IPS DF 4.7 (cell line): ENCODE data around the gene ARPC5L.
"Not testable (repeated sequence)": the region's sequence is repeated elsewhere in the genome, so short reads cannot be mapped to it uniquely, and the experiment has no call there.

Experiments
- DNase-seq: peaks from one replicate; pipeline ENCODE4 v3.0.0-alpha.2; 2013; ENCODE audit warnings: low spot score; ENCODE audit errors: extremely low read depth

ARPC5L gene

DNA sequence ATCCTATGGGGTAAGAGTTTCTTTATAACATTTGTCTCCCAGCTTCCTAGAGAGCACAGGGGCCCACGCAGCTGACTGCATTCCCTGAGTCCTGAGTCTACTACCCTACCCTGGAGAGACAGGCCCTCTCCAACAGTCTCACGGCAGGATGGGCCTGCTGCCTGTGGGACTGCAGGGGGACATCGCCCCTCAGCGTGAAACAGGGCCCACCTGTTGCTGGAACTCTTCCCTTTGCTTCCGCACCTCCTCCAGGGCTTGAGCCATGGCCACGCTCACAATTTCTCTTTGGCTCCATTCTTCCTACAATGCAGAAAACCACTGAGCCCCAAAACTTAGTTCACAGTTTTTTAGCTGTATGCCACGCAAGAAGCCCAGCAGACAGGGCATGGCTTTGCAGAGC is 28.2 kb downstream of the ARPC5L start:
- DNase-seq, result no peak

DNA sequence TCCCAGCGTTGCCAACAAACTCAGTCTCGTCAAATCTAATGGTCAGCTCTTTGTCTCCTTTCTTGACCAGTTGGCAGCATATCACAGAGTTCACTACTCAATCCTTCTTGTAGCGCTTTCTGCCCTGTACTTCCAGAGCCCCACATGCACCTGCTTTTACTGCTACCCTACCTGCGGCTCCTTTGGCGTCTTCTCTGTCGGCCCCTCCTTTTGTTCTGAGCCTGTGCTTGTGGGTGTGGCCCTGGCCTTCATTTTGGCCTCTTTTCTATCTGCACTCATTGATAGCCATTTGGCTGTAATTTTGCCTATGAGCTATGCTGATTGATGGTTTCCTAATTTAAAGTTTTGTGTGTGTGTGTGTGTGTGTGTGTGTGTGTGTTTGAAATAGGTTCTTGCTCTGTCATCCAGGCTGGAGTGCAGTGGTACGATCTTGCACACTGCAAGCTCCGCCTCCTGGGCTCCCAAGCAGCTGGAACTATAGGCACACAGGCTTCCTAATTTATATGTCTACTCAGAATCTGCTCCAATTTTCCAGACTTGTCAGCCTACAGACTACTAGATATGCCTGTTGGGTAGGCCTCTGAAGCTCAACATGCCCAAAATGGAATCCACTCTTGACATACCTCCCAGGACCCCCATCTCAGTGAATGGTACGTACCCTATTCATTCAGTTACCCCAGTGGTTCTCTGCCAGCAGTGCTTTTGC is 32.3 kb downstream of the ARPC5L start:
- DNase-seq, result no peak

DNA sequence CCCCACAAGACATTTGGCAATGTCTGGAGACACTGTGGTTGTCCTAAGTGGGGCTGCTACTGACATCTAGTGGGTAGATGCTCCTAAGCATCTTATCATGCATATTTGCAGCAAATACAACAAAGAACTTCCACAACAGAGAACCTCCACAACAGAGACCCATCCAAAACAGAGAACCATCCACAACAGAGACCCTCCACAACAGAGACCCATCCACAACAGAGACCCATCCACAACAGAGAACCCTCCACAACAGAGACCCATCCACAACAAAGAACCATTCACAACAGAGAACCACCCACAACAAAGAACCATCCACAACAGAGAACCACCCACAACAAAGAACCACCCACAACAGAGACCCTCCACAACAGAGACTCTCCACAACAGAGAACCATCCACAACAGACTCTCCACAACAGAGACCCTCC is 32.8 kb downstream of the ARPC5L start:
- peak; percentile 14 for DNase-seq

DNA sequence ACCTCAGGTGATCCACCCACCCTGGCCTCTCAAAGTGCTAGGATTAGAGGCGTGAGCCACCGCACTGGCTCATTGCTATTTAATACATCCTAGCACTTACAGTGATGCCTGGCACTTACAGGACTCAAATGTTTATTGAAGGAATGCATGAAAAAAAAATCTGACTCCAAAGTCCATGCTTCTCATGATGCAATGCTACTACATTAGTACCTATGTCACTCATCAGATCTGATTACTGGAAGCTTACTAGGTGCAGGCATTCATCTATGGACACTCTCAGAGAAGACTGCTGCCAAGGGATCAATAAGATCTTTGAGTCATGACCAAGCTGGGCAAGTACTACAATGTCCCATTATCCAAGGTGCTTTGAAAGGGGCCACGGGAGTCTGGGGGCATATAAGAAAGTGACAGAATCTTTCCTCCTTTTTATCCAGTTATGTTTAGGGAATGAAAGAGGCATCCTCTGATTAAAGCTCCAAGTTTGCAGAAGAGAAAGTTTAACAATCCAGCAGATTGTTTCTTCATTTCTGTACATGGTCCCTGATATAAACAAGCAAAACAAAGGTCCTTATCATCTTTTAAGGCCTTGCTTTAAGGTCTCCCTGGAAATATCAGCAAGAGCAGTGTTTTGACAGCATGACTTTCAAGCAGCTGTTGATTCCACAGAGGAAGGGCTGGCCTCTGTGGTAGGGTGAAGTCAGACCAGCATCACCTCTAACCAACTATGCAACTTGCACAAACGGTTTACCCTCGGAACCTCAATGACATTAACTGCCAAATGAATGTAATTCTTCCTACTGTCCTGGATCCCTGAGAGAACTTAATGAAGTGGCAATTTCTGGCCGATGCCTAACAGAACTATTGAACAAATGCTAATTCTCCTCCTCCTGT is 35.9 kb downstream of the ARPC5L start:
- no peak for DNase-seq

DNA sequence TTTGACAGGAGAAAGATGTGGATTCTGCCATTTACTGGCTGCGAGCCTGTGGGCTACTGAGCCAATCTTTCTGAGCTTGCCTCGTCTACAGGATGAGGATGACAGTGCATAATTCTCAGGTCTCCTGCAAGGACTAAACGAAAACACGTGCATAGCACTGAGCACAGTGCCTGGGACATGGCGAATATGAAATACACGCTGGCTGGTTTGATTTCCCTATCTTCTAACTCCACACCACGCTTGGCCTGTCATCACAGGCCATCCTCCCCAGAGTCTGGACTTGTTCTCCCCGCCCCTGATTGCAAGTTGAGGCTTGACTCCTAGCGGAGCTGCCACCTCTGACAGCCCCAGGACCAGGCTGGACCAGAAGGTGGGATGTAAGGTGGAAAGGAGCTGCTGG is 37.9 kb downstream of the ARPC5L start:
- DNase-seq, result no peak

DNA sequence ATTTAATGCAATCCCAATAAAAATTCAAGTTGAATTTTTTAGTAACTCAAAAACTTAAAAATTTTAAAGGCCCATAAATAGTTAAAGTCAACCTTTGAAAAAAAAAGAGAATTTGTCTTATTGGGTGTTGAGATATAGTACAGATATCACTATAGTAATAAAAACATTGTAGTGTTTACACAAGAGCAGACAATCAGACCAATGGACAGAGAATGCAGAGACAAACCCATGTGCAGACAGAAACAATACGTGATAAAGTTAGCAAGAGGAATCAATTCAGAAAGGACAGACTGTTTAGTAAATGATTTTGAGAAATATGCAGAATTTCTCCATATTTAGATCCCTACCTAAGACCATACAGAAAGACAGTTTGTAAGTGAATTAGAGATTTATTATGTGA is 45.0 kb downstream of the ARPC5L start:
- DNase-seq, result no peak

DNA sequence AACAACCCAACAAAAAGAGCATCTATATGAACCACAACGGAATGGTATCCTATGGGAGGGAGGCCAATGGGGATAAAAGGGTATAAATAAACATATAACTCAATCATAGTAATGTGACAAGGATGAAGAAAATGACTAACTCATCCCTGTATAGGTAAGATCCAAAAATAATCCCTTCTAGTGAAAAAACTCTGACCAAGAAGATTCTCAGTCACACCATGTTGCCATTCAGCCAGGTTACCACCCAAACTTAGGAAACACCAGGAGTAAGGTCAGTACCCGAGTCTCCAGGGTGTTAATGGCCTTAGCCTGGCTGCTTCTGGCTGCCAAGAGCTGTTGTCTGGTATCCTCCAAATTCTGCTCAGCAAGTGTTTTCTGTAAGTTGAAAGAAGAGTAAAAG is 46.2 kb downstream of the ARPC5L start:
- DNase-seq, result no peak

DNA sequence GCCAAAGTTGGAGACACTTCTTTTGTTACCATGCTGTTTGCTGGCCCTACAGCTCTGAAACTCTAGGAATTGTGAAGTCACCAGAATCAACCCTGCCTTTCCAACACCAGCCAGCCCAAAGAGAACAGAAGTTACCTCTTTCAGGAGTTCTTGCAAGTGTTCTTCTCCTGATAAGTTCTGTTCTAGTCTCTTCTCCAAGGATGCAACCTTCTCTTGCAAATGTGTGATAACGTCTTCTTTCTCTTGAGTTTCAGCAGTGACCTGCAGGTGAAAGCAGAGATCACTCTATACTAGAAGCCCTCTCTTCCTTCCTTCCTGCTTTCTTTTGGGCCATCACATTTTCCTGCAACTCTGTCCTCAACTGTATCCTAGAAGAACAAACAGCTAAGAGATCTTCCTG is 49.8 kb downstream of the ARPC5L start:
- DNase-seq, result no peak

DNA sequence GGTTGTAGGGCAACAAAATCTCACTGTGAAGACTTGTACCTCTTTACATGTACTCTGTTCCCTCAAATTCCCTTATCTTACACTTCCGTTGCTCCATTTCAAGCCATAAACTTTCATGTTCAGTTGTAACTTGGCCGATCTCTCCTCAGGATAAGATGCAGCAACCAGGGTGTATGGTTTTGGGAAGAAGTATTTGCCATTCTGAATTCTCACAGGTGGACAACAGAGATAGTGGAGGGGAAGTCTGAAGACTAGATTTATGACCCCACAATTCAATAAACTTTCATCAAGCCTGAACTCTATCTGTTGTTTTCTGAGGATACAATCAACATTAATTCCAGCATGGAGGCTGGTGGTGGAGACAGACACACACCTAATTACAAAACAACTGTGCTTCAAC is 51.4 kb downstream of the ARPC5L start:
- DNase-seq, result no peak

DNA sequence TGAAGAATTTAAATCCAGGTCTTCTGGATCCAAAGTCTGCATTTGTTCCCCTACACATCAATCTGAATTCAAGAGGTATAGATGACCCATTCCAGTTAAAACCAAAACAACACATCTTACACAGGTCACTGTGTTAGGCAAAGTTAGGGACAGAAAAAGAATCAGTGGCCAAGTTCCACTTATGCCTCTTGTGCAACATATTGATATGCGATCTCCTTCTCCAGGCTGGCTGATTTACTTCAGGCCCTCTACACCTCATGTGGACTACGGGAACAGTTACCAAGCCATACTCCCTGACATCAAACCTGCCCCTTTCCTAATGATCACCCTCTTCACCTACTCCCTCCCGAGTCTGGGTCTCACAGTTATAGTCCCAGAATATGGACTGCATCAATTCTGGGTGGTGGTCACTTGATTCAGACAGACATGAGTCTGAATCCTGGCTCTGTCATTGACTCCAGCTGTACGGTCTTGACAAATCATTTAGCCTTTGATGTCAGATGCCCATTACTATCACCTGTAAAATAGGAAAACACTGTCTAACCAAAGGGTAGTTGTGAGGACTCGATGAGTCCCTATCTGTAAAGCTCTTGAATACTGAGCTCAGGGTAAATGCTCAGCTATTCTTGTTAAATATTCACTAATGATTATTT is 52.9 kb downstream of the ARPC5L start:
- DNase-seq, result no peak

DNA sequence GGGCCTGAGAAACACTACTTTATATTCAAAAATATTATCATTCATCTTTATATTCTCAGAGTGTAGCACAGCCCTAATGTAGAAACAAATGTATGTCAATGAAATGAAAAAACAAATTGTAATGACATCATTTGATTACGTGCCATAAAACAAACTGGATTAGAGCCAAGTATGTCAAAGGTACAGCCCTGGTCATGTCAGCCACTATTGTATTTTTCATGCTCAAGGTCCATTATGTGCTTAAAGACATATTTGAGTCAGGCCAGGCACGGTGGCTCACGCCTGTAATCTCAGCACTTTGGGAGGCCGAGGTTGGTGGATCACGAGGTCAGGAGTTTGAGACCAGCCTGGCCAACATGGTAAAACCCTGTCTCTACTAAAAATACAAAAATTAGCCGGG is 58.5 kb downstream of the ARPC5L start:
- DNase-seq, result not testable (repeated sequence)
